Stimulated activated naive CD4-positive, alpha-beta T cell (primary cell): ENCODE measurements around the gene ZNF581.
A peak's percentile ranks its signal among the peaks of the same experiment; 100 is the strongest.

Source experiments
- DNase-seq, 6 experiments: peaks; one replicate each; lab custom pipeline; 2025; lab: John Stamatoyannopoulos, UW

ZNF581 gene

GRCh38 chr19:55666343-55667005 lies 23.0 kb downstream of the ZNF581 start:
- no peak for DNase-seq

- DNase-seq = no peak
Measured at GRCh38 chr19:55667006-55667381, 23.5 kb downstream of the ZNF581 start.

DNA sequence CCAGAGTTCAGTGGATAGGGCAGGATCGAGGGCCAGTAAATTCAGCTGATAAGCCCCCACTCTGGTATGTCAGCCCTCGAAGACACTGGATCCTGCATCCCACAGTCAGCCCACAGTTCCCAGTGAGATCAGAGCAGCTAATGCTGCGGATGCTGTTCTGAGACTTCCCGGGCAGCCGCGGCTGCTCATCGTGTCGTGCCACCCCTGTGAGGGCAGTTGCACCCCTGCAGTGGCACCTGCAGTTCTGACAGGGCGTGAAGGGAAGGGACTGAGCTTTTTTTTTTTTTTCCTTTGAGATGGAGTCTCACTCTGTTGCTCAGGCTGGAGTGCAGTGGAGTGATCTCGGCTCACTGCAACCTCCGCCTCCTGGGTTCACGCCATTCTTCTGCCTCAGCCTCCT lies 24.1 kb downstream of the ZNF581 start:
- no peak for DNase-seq

DNA sequence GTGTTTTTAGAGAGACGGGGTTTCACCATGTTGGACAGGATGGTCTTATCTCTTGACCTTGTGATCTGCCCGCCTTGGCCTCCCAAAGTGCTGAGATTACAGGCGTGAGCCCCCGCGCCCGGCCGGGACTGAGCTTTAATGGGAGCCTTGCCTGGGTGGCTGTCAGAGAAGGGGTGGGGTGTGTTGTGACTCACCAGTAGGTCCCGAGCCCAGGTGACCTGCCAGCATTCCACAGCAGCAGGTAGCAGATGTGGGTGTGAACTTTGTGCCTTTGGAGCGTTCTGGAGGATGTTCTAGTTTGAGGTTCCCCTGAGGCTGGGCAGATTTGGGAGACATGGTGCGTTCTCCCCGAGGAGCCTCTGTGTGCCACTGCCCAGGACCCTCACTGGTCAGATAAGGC lies 24.5 kb downstream of the ZNF581 start:
- no peak for DNase-seq

GRCh38 chr19:55668603-55669348 lies 25.3 kb downstream of the ZNF581 start:
- no peak for DNase-seq

DNA sequence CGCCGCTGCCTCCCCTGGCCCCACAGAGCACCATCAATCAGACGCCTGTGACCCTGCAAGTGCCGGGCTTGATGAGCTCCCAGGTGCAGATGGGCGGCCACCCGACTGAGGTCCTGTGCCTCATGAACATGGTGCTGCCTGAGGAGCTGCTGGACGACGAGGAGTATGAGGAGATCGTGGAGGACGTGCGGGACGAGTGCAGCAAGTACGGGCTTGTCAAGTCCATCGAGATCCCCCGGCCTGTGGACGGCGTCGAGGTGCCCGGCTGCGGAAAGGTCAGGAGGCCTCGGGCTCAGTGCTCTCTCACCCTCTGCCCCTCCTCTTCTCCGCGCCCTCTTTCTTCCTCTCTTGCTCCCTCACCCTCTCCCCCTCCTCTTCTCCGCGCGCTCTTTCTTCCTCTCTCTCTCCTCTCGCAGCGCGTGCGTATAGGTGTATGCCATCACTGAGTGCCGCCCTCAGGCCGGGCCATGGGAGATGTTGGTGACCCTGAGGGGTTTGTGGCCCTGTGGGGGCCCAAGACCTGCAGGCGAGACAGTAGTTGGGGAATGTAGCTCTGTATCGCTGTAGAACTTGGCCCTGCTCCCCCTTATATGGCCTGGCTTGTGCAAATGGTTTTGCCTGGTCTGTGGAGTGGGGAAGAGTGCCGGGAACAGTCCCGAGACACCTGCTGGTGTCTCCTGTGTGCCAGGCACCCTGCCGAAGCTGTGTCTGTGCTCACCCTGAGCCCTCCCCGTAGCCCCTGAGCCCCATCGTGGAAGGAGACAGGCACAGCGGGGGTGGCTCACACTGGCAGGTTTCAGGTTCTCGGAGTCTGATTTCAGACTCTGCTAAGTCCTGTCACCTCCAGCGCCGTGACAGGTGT lies 26.2 kb downstream of the ZNF581 start:
- no peak for DNase-seq

DNA sequence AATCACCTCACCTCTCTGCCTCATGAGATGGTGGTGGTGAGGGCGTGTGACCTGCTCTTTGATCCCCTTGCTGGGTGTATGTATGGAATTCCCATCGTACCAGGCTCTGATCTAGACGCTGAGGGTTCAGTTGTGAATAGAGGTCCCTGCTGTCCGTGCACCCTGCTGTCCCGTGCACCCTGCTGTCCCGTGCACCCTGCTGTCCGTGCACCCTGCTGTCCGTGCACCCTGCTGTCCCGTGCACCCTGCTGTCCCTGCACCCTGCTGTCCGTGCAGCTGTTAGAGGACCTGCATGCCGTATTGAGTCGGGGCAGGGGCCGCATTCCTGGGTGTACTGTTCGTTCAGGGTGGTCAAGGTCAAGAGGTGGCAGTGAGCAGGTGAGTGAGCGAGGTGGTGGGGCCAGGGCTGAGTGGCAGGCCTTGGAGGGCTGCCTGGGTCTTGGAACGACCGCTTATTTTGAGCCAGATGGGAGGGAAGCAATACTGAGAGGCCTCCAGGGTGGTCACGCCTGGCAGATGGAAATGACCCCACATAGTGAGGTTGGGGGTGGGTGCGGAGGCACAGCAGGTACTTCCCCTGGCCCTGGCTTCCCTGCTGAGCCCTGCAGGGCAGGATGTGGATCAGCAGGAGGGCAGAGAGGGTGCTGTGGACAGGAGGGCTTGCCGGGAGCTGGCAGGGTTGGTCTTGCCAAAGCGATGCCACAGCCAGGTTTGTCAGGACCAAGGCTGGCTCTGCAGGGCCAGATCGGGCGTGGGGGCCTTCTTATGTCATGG lies 27.0 kb downstream of the ZNF581 start:
- no peak for DNase-seq

GRCh38 chr19:55671054-55671378 lies 27.6 kb downstream of the ZNF581 start:
- DNase-seq = no peak

DNA sequence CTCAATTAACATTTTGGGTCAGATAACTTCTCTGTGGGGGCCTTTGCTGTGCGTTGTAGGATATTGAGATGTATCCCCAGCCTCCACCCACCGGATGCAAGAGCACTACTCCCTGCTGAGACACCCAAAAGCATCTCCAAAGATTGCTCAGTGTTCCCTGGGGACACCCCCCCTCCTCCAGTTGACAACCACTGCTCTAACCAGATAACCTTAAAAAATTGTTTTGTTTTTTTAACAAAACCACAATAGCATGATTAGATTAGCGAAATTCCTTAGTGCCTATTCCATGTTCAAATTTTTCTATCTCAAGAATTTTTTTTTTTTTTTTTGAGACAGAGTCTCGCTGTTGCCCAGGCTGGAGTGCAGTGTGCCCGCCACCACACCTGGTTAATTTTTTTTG lies 29.0 kb downstream of the ZNF581 start:
- DNase-seq = no peak

DNA sequence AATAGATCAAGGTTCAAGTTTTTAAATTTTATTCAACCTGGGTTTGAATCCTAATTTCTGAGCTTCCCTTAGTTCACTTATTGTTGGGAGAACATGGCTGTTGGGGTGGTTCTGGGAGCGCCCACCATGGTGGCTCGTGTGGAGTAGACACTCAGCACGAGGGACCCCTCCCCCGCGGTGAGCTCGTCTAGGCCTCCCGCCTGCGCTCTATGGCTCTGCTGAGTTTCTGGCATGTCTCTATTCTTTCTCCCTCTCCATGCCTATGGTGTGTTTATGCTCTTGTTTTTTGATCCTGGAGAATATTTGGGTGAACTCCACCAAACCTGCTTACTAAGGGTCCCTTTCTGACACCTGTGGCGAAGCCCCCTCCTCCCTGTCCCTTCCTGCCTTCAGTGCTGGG lies 30.0 kb downstream of the ZNF581 start:
- no peak for DNase-seq

GRCh38 chr19:55673889-55674288 lies 30.4 kb downstream of the ZNF581 start:
- DNase-seq = no peak

DNA sequence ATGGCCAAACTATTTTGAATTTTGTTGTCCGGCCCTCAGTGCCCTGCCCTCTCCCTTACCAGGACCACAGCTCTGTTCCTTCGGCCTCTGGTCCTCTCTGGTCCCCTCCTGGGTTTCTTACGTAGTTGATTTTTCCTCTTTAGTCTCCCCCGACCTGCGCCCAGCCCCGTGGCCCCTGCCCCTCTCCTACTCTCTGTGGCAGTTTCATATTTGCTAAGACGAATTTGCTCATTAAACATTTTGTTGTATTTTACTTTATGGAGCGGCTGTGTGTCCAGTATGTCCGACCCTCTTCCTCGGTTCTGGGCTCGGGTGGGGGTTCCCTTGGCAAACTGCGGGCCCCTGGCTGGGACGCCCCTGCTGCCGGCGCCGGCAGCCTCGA lies 31.0 kb downstream of the ZNF581 start:
- DNase-seq = no peak

DNA sequence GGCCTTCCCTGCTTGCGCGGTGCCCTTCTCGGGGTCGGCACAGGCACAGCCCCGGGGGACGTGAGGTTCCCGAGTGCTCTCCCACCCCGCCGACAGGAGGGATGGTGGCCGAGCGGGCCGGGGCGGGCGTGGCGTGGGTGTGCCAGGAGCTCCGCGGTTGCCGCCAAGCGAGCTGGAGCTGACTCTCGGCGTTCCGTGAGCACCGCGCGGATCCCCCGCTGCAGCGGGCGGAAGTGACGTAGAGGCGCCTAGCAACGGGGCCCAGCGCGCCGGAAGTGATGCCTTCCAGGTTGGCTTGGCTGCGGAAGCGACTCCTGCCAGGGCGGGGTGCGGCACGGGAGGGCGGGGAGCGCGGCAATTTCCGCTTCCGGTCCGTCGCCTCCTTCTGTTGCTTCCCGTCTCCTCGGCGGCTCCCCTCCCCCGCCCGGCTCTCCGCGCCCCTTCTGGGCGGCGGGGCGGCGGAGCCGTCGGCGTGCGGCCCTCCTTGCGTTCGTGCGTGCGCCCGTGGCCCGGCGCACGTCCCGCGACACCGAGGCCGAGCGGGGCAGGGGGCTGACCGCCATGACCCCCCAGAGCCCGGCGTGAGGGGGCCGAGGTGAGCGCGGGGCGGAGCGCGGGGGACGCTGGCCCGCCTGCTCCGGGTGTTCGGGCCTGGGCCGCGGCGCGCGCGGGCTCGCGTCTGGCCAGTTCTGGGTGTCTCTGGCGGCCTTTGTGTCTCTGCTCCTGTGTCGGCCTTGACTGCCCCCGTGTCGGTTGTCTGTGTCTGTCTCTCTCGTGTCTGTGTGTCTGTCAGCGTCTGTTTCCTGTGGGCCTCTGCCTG lies 31.6 kb downstream of the ZNF581 start, which contains the start of gene EPN1:
Gene EPN1 (plus strand): TSS at position 386 of the 820 bp plus-strand sequence. CDS start 3,402 bp downstream, outside the sequence.
- DNase-seq = peak; percentile 92 to 98 (median 96)

DNA sequence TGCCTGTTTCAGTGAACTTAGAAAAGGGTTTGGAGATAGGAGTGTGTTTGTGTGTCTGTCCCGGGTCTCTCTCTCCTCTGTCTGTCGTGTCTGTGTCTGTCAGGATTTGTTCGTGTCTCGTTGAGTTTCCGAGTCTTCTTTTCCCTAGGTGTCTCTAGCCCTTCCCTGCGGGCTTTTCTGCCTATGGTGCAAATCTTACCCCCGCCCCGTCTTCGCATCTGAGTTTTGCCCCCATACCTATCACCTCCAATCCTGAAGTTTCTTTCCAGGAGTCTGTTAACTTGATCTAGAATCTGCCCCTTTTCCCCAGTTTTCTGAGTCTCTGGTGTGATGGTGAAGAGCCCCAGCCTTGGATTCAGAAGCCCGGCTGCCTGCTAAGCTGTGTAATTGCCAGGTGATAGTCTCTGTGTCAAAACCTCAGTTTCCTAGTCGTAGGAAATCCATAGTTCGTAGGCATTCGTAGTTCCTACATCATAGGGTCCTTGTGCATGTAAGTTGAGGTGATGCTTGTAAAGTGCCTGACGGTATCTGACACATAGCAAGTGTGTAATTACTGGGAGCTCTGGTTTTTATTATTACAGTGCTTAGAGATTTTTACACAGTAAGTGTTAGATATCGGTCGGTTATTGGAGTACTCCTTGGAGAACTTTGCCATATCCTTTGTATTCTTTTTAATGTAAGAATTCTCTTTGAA lies 32.4 kb downstream of the ZNF581 start:
- DNase-seq = no peak

- DNase-seq = no peak
Measured at GRCh38 chr19:55676383-55676782, 32.9 kb downstream of the ZNF581 start.

GRCh38 chr19:55676889-55677505 lies 33.5 kb downstream of the ZNF581 start:
- no peak for DNase-seq

GRCh38 chr19:55677572-55678028 lies 34.2 kb downstream of the ZNF581 start:
- DNase-seq = no peak

- no peak for DNase-seq
Measured at GRCh38 chr19:55678121-55678671, 34.7 kb downstream of the ZNF581 start.

GRCh38 chr19:55679343-55680257 lies 36.2 kb downstream of the ZNF581 start:
- DNase-seq = no peak
